H1 (cell line): Measurements from ENCODE around the gene HHIPL2. TPM values are rescaled to one million over a fixed set of nuclear protein-coding genes. Genes with fewer than 3 reads are reported as not detected.
"Not testable (repeated sequence)": the region's sequence is repeated elsewhere in the genome, so short reads cannot be mapped to it uniquely, and the experiment has no call there.

Source experiments
- CTCF ChIA-PET: fragments of 300-600 bp; sonication (Branson Sonifier 250); formaldehyde crosslinking; loops from one replicate; lab custom pipeline; 2021; ENCODE audit not compliant: partially characterized antibody; lab: Charles Lee
- POLR2A ChIA-PET: fragments of 300-600 bp; sonication (Branson Sonifier 250); formaldehyde crosslinking; loops from one replicate; lab custom pipeline; 2021; ENCODE audit warnings: inconsistent platforms; ENCODE audit not compliant: partially characterized antibody; lab: Charles Lee
- DNase-seq, 2 experiments: peaks; one replicate each; pipeline versions ENCODE4 v3.0.0 to v3.0.0-alpha.2; 2010 to 2022; ENCODE audit warnings: low spot score in 2 of 2, low read depth in 1 of 2, mixed read lengths in 1 of 2
- FAIRE-seq: peaks from 2 replicates; lab custom pipeline; 2011; peaks lifted over from hg19 to GRCh38; lab: Jason Lieb, UNC
- H2AFZ ChIP-seq: 2 replicates; pipeline ENCODE4 v1.8.1; 2012; ENCODE audit warnings: low read length, inconsistent platforms
- H2AK5ac ChIP-seq: 2 replicates; pipeline ENCODE4 v1.6.1; 2013; ENCODE audit warnings: low read depth, low read length
- H2BK120ac ChIP-seq: replicated peaks from 2 replicates; pipeline ENCODE3; 2013; ENCODE audit warnings: low read depth, low read length, inconsistent platforms
- H2BK12ac ChIP-seq: 2 replicates; pipeline ENCODE4 v1.6.1; 2013; ENCODE audit warnings: low read depth, low read length
- H2BK15ac ChIP-seq: 2 replicates; pipeline ENCODE4 v1.6.1; 2013; ENCODE audit warnings: low read length
- H2BK20ac ChIP-seq: 2 replicates; pipeline ENCODE4 v1.6.1; 2013; ENCODE audit warnings: low read length
- H2BK5ac ChIP-seq: 2 replicates; pipeline ENCODE4 v1.6.1; 2013; ENCODE audit warnings: low read depth, low read length
- H3K14ac ChIP-seq: 2 replicates; pipeline ENCODE4 v1.6.1; 2013; ENCODE audit warnings: inconsistent platforms; ENCODE audit not compliant: insufficient read length
- H3K18ac ChIP-seq: 2 replicates; pipeline ENCODE4 v1.6.1; 2013; ENCODE audit warnings: low read length; ENCODE audit errors: extremely low read depth
- H3K23ac ChIP-seq: 2 replicates; pipeline ENCODE4 v1.6.1; 2013; ENCODE audit warnings: inconsistent platforms; ENCODE audit not compliant: insufficient read length
- H3K23me2 ChIP-seq: 2 replicates; pipeline ENCODE4 v1.6.1; 2013; ENCODE audit warnings: low read depth, low read length
- H3K27ac ChIP-seq: 2 replicates; pipeline ENCODE4 v1.6.1; 2011; ENCODE audit warnings: low read depth, low read length, inconsistent platforms
- H3K27me3 ChIP-seq, 4 experiments: replicated peaks in 1 of 4; 1 replicate in 1 of 4; 2 replicates in 3 of 4; pipeline versions ENCODE4 v1.6.1 to v1.8.1; 2011 to 2013; ENCODE audit warnings: low read length in 3 of 4, mild to moderate bottlenecking in 3 of 4, inconsistent platforms in 2 of 4, mixed read lengths in 2 of 4, moderate library complexity in 1 of 4; ENCODE audit not compliant: control insufficient read depth in 3 of 4, insufficient read depth in 3 of 4; ENCODE audit errors: extremely low read depth in 1 of 4
- H3K36me3 ChIP-seq, 4 experiments: 2 replicates each; pipeline versions ENCODE4 v1.6.1 to v1.8.1; 2011 to 2013; ENCODE audit warnings: mild to moderate bottlenecking in 4 of 4, low read length in 3 of 4, moderate library complexity in 2 of 4, control low read depth in 1 of 4, inconsistent platforms in 1 of 4; ENCODE audit not compliant: insufficient read depth in 4 of 4, control insufficient read depth in 2 of 4
- H3K4ac ChIP-seq: replicated peaks from 2 replicates; pipeline ENCODE3; 2013; ENCODE audit warnings: low read length, low read depth, mixed read lengths, inconsistent platforms; ENCODE audit not compliant: insufficient read length
- H3K4me1 ChIP-seq, 4 experiments: replicated peaks in 1 of 4; 1 replicate in 1 of 4; 2 replicates in 3 of 4; pipeline versions ENCODE4 v1.6.1 to v1.8.1; 2011 to 2013; ENCODE audit warnings: low read length in 3 of 4, inconsistent platforms in 2 of 4, mixed read lengths in 1 of 4; ENCODE audit not compliant: insufficient read depth in 4 of 4, control insufficient read depth in 3 of 4
- H3K4me2 ChIP-seq, 2 experiments: 2 replicates each; pipeline versions ENCODE4 v1.6.1 to v1.8.1; 2011 to 2013; ENCODE audit warnings: low read depth in 2 of 2, low read length in 2 of 2, control low read depth in 1 of 2, inconsistent platforms in 1 of 2, mild to moderate bottlenecking in 1 of 2; ENCODE audit not compliant: insufficient read depth in 1 of 2
- H3K4me3 ChIP-seq, 4 experiments: fragments of 200-600, 300-600 bp in 1 of 4; sonication (generic), shearing (Covaris generic), sonication (Bioruptor Twin) in 1 of 4; 2 replicates each; pipeline versions ENCODE4 v1.5.1 to v1.8.1; 2011 to 2016; ENCODE audit warnings: low read length in 4 of 4, low read depth in 3 of 4, control low read depth in 2 of 4, inconsistent platforms in 2 of 4, mild to moderate bottlenecking in 2 of 4, mixed read lengths in 1 of 4, moderate library complexity in 1 of 4; ENCODE audit not compliant: insufficient read depth in 2 of 4; ENCODE audit errors: extremely low read depth in 1 of 4
- H3K56ac ChIP-seq: replicated peaks from 2 replicates; pipeline ENCODE3; 2013; ENCODE audit warnings: low read depth, mild to moderate bottlenecking, mixed read lengths, low read length, inconsistent platforms; ENCODE audit not compliant: insufficient read length
- H3K79me1 ChIP-seq: 2 replicates; pipeline ENCODE4 v1.6.1; 2013; ENCODE audit warnings: low read depth, low read length, control low read depth
- H3K79me2 ChIP-seq, 2 experiments: 2 replicates each; pipeline versions ENCODE4 v1.6.1 to v1.8.1; 2012 to 2013; ENCODE audit warnings: low read length in 2 of 2, mild to moderate bottlenecking in 2 of 2, inconsistent platforms in 1 of 2; ENCODE audit not compliant: insufficient read depth in 2 of 2, control insufficient read depth in 1 of 2
- H3K9ac ChIP-seq, 4 experiments: replicated peaks in 1 of 4; 1 replicate in 1 of 4; 2 replicates in 3 of 4; pipeline versions ENCODE4 v1.6.1 to v1.8.1; 2011 to 2013; ENCODE audit warnings: low read depth in 3 of 4, low read length in 3 of 4, control low read depth in 2 of 4, mild to moderate bottlenecking in 2 of 4, moderate library complexity in 2 of 4, inconsistent platforms in 1 of 4; ENCODE audit errors: extremely low read depth in 1 of 4
- H3K9me3 ChIP-seq, 2 experiments: 2 replicates each; pipeline versions ENCODE4 v1.6.1 to v1.8.1; 2012 to 2013; ENCODE audit warnings: mild to moderate bottlenecking in 2 of 2, moderate library complexity in 2 of 2, control low read depth in 1 of 2, inconsistent platforms in 1 of 2, low read depth in 1 of 2, low read length in 1 of 2, mixed read lengths in 1 of 2; ENCODE audit not compliant: insufficient read depth in 2 of 2
- H4K20me1 ChIP-seq, 2 experiments: replicated peaks in 1 of 2; 2 replicates each; pipeline versions ENCODE3 to v1.8.1; 2011 to 2013; ENCODE audit warnings: inconsistent platforms in 2 of 2, low read length in 2 of 2, mild to moderate bottlenecking in 1 of 2; ENCODE audit not compliant: insufficient read depth in 2 of 2, control insufficient read depth in 1 of 2
- H4K5ac ChIP-seq: 2 replicates; pipeline ENCODE4 v1.6.1; 2013; ENCODE audit warnings: low read length, low read depth, mixed read lengths, inconsistent platforms; ENCODE audit not compliant: insufficient read length
- H4K8ac ChIP-seq: 2 replicates; pipeline ENCODE4 v1.8.0; 2013; ENCODE audit warnings: mild to moderate bottlenecking, moderate library complexity, low read length, inconsistent platforms; ENCODE audit not compliant: insufficient read depth; ENCODE audit errors: extremely low read depth
- H4K91ac ChIP-seq: replicated peaks from 2 replicates; pipeline ENCODE3; 2013; ENCODE audit warnings: low read length, mixed read lengths, inconsistent platforms; ENCODE audit not compliant: insufficient read length
- WGBS, 2 experiments: shearing (Covaris generic) in 1 of 2; methylation state at CpG; one replicate each; pipeline versions ENCODE4 v1.1.6 to v1.1.7; 2013 to 2015; ENCODE audit warnings: low lambda C conversion rate in 2 of 2, mixed read lengths in 2 of 2, inconsistent platforms in 1 of 2, low coverage in 1 of 2, missing lambda C conversion rate in 1 of 2; ENCODE audit not compliant: insufficient replicate concordance in 2 of 2, insufficient coverage in 1 of 2, insufficient read length in 1 of 2; ENCODE audit errors: extremely low coverage in 1 of 2, missing lambda C conversion rate in 1 of 2; 5-methylcytosine and 5-hydroxymethylcytosine counted together
- polyA plus RNA-seq, 7 experiments: library from polyadenylated mRNA; depleted of rRNA in 3 of 7; stranded (reverse) in 5 of 7; unstranded in 2 of 7; fragments of >200 nt in 5 of 7; fragments of 200-250 nt in 2 of 7; gene quantifications; 1 replicate in 5 of 7; 2 replicates in 1 of 7; 4 replicates in 1 of 7; pipeline versions ENCODE4 v1.2.1 to v1.2.3, GENCODE V29; 2011 to 2013; ENCODE audit warnings: missing spikeins in 2 of 7, mixed read lengths in 2 of 7
- total RNA-seq: library from RNA; stranded (reverse); fragmentation: NEBNext Ultra II Directional; extraction: Animal tissue kit (Norgen Biotek cat#: 25700); gene quantifications from 2 replicates; pipeline ENCODE4 v1.2.1, GENCODE V29; 2021

The HHIPL2 gene
- total and polyA plus RNA-seq, 2 of the 8 experiments (the other 6 are each of a cell fraction or from before 2014, with no cell fraction given) = 0.08 TPM; not detected in 1

DNA sequence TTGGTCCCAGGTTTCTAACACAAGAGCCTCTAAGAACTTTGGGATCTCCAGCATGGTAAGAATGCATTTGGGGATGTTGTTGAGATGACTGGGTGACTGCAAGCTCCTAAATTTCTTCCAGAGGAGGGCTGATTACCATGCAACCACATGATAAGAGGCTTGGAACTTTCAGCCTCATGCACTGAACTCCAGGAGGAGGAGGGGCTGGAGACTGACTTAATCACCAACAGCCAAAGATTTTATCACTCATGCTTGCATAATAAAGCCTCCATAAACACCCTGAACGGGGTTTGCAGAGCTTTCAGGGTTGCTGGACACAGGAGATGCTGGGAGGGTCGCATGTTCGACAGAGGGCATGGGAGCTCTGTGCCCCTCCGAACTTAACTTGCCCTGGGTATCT is 63.9 kb downstream of the HHIPL2 start:
- H3K27ac ChIP-seq, H3K14ac ChIP-seq, H3K36me3 ChIP-seq, H3K4me1 ChIP-seq, H3K56ac ChIP-seq, H3K4me2 ChIP-seq, H3K9me3 ChIP-seq, H2BK5ac ChIP-seq, FAIRE-seq, H2BK120ac ChIP-seq, H3K9ac ChIP-seq, H2BK12ac ChIP-seq, H3K23ac ChIP-seq, H3K18ac ChIP-seq, H2BK20ac ChIP-seq, DNase-seq, H2AK5ac ChIP-seq, H2BK15ac ChIP-seq, H3K4ac ChIP-seq, H3K79me1 ChIP-seq, H2AFZ ChIP-seq, H3K23me2 ChIP-seq, H4K20me1 ChIP-seq, H3K27me3 ChIP-seq, H4K5ac ChIP-seq, POLR2A ChIA-PET, H4K8ac ChIP-seq, H3K4me3 ChIP-seq, H4K91ac ChIP-seq, H3K79me2 ChIP-seq, CTCF ChIA-PET: not testable (repeated sequence)
- 96% methylated on average over 3 of the region's 4 CpGs; no CpG with 5 or more reads in 1 of the 2 experiments for WGBS, 2 experiments

DNA sequence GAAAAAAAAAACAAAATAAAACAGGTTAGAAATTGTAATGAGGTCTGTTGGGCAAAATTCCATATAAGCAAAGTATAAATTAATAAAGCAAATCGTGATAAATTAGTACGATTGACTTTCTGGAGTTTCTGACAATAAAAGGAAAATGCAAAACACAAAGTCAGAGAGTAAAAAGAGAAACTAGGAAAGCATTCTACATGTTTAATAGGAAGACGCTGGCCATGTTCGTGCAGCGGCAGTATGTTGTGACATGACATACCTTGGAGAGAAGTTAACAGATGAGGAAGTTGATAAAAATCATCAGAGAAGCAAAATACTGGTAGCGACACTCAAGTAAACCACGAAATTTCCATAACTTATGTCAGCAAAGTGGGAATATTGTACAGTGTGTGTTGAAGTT is 68.3 kb downstream of the HHIPL2 start:
- FAIRE-seq, H2BK5ac ChIP-seq, H3K23ac ChIP-seq, H3K27me3 ChIP-seq, H4K91ac ChIP-seq, H3K23me2 ChIP-seq, H2BK120ac ChIP-seq, DNase-seq, H2AK5ac ChIP-seq, POLR2A ChIA-PET, H4K20me1 ChIP-seq, H3K4me2 ChIP-seq, H2BK12ac ChIP-seq, H3K79me2 ChIP-seq, H3K56ac ChIP-seq, H2AFZ ChIP-seq, H3K36me3 ChIP-seq, H3K9ac ChIP-seq, CTCF ChIA-PET, H3K4me3 ChIP-seq, H3K4me1 ChIP-seq, H3K79me1 ChIP-seq, H3K18ac ChIP-seq, H4K8ac ChIP-seq, H3K27ac ChIP-seq, H3K4ac ChIP-seq, H2BK15ac ChIP-seq, H4K5ac ChIP-seq, H3K14ac ChIP-seq, H2BK20ac ChIP-seq, H3K9me3 ChIP-seq: not testable (repeated sequence)
- WGBS, 2 experiments = 64% methylated on average over 4 of the region's 7 CpGs; no CpG with 5 or more reads in 1 of the 2 experiments
